Fibroblast of pulmonary artery (primary cell): Measurements from ENCODE around the gene MAGEC3.
"Not testable (repeated sequence)": the region's sequence is repeated elsewhere in the genome, so short reads cannot be mapped to it uniquely, and the experiment has no call there.

ENCODE experiments used
- DNase-seq: peaks from one replicate; pipeline ENCODE4 v3.0.0-alpha.2; 2010; ENCODE audit warnings: low read depth
- H3K4me3 ChIP-seq: replicated peaks from 2 replicates; pipeline ENCODE4 v1.5.1; 2011; ENCODE audit warnings: low read depth, mild to moderate bottlenecking, control low read depth, low read length, moderate library complexity
- CTCF ChIP-seq: IDR thresholded peaks from 2 replicates; pipeline ENCODE4 v1.5.1; 2011; ENCODE audit warnings: mild to moderate bottlenecking, control low read depth, low read length, inconsistent platforms; ENCODE audit errors: missing control alignments

MAGEC3 gene

GRCh38 chrX:141839856-141840255 is 1.7 kb downstream of the MAGEC3 start:
- peak; percentile 3 for DNase-seq
- no peak for TF ChIP-seq CTCF
- no peak overlapping the region for H3K4me3 ChIP-seq

- no peak overlapping the region for H3K4me3 ChIP-seq
- no peak for TF ChIP-seq CTCF
- DNase-seq = no peak
Measured at GRCh38 chrX:141857479-141857878, 19.4 kb downstream of the MAGEC3 start.

GRCh38 chrX:141879616-141880015 is 41.5 kb downstream of the MAGEC3 start:
- H3K4me3 ChIP-seq = no peak overlapping the region
- DNase-seq = no peak
- TF ChIP-seq CTCF = no peak

- DNase-seq, H3K4me3 ChIP-seq: not testable (repeated sequence)
Measured at GRCh38 chrX:141888811-141889210, 50.7 kb downstream of the MAGEC3 start.

GRCh38 chrX:141894733-141895132 is 56.6 kb downstream of the MAGEC3 start:
- no peak for TF ChIP-seq CTCF

GRCh38 chrX:141897690-141898089 is 59.6 kb downstream of the MAGEC3 start:
- H3K4me3 ChIP-seq = no peak overlapping the region
- DNase-seq = no peak
- TF ChIP-seq CTCF = no peak

More at GRCh38 chrX:141894733-141895132, 56.6 kb downstream of the MAGEC3 start:
- no peak overlapping the region for H3K4me3 ChIP-seq
- DNase-seq = no peak

- DNase-seq = no peak
- TF ChIP-seq CTCF = no peak
- H3K4me3 ChIP-seq = no peak overlapping the region
Measured at GRCh38 chrX:141902366-141902765, 64.2 kb downstream of the MAGEC3 start.
